T follicular helper cell (primary cell): Measurements from ENCODE around the gene CELF4.

Experiments used
- DNase-seq: peaks from one replicate; pipeline ENCODE4 v3.0.0-alpha.2; 2020; ENCODE audit warnings: low read depth
- total RNA-seq, 2 experiments: gene quantifications; one replicate each; lab custom pipeline; 2026; lab: John Stamatoyannopoulos, UW

CELF4 gene
- total RNA-seq, result 0 reads per million in 2 experiments

DNA sequence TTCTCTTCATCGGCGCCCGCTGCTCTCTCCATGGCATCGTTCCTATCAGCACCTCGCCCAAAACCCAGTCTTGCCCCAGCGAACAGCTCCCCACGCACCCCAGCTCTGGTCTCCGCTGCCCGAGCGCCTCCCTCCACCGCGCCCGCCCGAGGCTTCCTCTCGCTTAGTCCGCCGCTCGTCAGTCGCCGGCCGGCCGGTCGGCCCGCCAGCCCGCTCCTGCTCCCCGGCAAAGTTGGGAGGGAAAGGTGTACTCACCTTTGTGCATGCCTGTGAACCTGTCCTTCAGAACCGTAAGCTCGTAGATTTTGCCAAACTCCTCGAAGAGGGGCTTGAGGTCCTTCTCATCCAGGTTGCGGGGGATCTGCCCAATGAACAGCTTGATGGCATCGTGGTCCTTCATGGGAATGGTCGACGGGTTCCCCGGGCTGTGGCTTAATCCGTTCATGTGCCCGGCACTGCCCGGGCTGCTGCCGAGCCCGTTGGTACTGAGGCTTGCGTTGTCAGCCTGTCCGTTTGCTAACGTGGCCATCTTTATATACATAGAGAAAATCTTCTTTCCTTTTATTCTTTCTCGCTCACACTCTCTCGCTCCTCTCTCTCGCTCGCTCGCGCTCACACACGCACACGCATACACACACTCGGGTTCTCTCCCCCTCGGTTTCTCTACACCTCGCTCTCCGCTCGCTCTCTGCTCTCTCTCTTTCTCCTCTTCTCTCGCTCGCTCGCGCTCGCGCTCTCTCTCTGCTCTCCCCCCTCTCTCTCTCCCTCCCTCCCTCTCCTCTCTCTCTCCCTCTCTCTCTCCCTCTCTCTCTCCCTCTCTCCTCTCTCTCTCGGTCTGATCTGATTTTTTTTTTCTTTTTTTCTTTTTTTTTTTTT is at the start of gene CELF4:
CELF4 (minus strand) TSS at position 698 of the 876 bp plus-strand sequence.
- DNase-seq, result no peak

- DNase-seq, result no peak
Measured at GRCh38 chr18:37613253-37613565, 47.6 kb upstream of the CELF4 start.

DNA sequence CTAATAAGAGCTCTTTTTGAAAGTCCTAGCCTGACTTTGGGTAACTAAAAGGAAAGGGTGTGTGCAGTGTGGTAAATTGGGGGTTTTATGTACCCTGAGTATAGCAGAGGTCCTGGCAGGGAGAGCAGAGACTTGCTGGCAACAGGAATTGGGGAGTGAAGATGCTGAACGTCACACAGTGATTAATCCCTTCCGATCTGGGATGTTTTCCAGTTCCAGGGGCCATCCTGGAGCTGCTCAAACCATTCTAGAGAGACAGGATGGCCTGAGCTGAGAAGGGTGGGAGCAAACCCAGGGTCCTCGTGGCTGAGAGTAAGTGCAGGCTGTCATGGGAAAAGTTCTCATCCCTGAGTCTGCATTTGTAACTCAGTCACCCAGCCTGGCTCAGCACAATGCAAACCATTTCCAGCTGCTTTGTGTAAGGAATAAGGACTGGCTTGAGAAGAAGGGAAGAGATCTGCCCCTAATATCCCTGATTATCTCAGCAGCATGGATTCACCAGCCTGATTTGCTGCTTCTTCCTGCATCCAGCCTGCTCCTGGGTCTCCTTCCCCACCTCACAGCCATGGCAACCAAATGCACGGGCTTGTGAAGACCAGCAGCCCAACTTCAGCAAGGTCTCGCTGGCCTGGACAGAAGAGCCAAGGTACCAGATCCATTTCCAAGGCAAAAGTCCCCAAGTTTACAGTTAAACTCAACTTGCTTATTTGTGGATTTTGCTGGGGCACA is 47.1 kb upstream of the CELF4 start:
- DNase-seq, result no peak

GRCh38 chr18:37611614-37612279 is 46.1 kb upstream of the CELF4 start:
- no peak for DNase-seq

DNA sequence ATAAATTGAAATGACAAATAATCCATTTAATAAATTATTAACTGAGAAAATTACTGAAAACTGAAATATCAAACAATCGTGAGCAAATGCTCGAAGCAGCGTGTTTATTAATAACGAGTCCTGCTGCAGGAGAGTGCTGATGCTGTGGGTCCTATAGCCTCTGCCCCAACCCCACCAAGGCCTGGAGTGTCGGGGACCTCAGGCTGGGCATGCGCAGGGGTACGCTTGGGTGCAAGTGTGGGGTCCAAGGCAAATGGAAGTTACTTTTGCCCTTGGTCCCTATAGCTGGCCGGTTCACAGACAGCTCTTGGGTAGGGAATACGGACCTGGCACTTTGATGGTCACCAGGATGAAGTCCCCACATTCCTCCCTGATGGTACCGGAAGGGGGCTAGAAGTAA is 43.3 kb upstream of the CELF4 start:
- DNase-seq, result no peak

DNA sequence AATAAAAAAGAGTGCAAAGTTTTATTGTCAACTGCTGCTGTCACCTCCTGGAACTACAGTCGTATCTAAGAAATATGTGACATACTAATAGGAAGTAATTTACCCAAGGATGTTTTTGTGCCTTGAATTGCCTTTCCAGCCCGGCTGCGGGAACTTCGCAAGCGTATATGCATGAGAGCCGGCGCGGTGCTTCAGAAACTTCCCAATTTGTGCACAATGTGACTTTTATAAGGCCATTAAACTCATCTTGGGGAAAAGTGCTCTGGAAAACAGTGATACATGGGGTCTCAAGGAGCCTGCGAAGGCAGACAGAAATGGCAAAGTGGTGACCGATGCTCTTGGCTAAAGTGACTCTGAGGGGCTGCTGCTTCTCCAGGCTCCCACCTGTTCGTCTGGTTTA is 41.7 kb upstream of the CELF4 start:
- DNase-seq, result no peak

DNA sequence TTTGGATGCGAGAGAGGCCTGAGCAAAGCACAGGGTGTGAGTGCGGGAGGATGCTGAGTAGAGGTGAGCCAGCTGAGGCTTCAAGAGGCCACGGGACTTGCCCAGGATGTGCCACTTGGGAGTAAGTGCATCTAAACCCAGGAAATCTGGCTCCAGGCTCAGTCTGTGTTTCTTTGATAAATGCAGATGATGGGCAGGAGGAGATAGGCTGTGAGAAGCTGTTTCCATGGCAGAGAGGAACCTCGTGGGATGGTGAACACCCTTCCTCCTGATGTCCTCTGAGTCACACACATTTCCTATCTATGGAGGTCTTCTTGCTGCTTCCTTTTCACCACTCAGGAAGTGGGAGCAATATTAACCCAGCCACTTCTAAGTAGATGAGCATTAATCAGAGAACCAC is 38.4 kb upstream of the CELF4 start:
- no peak for DNase-seq

DNA sequence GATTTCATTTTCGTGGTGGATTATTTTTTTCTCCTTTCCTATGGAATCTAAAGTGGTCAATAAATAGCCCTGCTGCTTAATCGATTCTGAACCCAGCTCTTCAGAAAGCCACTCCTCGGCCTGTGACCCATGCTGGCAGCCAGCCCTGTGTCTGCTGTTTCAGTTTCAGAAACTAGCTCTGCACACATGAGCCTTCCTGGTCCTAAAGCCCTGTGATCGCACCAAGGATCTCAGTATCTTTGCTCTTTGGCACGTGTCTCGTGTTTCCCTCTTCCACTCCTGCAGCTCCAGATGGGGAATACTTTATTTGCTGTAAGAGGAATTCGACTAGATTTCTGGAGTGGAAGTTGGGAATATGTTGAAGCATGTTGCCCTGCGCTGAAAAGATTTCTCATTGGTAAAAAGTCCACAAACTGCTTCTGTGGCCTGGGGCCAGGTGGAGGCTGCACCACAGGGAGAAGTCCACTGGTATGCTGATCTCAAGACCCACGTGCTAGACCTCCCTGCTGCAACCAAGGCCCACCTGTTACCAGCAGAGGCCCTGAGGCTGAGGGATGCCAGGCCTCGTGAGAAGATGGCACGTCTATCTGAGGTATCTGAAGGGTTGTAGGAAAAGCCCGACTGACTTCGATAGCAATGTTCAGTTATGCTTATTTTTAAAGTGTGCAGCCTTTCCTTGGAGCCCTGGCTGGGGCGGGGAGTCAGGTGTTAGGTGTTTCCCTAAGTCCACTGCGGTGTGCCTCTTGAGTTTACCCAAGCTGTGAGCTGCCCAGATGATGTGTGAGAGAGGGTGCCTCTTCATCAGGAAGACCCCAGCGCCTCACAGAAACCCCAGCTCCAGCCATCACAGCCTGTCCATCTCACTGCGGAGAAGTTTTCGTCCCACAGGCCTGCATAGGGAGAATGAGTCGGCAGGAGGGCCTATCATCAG is 33.6 kb upstream of the CELF4 start:
- DNase-seq, result no peak

GRCh38 chr18:37598396-37598795 is 32.8 kb upstream of the CELF4 start:
- no peak for DNase-seq

DNA sequence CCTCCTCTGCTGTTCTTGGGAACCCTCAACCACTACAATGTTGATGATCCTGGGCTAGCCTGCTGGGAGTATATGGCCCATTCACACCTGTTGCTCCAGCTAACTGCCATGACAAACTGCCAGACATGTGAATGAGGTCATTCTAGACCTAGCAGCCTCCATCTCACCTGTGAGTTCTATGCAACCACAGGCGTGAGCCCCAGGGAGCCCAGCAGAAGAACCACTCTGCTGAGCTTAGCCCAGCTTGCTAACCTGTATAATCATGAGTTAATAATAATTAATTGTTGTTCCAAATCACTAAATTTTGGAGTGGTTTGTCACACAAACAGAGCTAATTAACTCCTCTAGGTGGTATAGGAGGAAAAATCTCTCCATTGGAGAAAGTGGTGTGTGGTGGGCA is 24.7 kb upstream of the CELF4 start:
- no peak for DNase-seq

GRCh38 chr18:37588289-37588688 is 22.7 kb upstream of the CELF4 start:
- no peak for DNase-seq

GRCh38 chr18:37586656-37587225 is 21.1 kb upstream of the CELF4 start:
- no peak for DNase-seq

DNA sequence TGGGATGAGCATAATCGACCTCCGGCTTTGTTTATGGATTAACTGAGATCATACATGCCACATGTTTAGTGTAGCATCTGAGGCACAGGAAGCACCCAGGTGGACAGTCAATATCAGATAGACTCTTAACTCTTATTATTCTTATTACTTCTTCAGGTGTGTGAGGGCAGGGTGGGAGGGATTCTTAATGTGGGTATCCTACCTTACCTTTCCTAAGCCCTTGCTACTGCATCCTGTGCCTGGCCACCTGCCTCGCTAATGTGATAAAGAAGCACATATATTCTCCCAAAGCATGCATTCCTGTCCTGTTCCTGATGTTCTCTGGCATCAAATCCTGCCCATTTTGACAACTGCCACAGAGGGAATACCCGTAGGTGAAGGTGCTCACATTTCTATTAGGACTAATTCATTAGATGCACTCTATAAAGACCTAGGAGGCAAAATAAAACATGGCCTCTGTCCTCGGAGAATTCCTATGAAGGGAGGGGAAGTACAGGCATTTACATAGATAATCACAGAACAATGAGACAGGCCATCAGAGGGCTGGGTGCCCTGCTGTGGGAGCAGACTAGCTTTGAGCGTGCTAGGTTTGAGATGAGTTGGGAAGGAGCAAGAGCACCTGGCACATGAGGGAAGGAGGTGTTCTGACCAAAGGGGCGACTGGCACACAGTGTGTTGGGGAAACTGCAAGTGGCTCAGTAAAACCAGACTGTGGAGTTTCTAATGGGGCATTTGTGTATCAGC is 19.5 kb upstream of the CELF4 start:
- no peak for DNase-seq

- no peak for DNase-seq
Measured at GRCh38 chr18:37584217-37584616, 18.6 kb upstream of the CELF4 start.

GRCh38 chr18:37582261-37582660 is 16.7 kb upstream of the CELF4 start:
- DNase-seq, result no peak

DNA sequence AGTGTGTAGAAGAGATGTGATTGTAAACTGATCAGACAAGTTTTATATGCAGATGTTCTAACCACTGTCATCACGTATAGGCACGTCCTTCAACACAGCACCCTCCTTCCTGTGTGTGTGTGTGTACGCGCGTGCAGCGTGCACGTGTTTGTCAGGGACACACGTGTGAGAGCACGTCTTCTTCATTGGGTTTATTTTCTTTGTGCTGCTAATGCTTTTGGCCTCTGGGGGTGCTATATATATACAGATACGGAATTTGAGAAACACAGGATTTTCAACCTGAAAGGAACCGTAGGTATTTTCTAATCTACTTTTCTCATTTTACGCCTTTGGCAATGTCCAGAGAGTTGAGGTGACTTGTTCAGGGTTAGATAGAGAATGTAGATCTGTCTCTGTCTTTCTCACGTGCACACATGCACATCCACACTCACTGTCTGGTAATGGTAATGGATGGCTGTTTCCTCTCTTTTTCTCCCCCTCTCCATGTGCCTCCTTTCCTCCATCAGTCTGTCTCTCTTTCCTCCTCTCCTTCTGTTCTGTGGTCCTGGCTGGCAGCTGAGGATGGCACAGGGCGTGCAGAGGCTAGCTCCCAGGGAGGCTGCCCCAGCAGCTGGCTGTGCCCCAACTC is 13.4 kb upstream of the CELF4 start:
- DNase-seq, result no peak

DNA sequence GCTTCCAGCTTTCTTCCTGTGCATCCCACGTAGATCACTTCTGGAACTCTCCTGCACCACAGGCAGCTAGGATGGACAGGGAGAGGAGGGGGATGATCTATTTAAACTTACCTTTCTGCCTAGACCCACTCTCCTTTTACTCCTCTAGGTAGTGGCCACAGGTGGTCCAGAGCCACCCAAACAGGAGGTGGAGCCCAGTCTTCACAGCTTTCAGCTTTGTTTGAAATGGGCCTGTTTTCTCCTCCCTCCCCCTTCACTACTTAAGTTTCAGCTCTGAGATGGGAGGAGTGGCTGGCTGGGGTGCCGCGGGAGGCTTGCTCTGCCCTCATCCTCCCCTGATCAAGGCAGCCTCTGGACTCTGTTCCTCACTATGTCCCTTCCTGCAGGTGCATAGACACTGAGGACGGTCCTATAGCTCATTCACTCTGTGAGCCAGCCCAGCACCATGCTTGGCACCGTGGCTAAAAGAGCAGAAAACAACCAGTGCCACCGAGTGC is 12.6 kb upstream of the CELF4 start:
- no peak for DNase-seq

DNA sequence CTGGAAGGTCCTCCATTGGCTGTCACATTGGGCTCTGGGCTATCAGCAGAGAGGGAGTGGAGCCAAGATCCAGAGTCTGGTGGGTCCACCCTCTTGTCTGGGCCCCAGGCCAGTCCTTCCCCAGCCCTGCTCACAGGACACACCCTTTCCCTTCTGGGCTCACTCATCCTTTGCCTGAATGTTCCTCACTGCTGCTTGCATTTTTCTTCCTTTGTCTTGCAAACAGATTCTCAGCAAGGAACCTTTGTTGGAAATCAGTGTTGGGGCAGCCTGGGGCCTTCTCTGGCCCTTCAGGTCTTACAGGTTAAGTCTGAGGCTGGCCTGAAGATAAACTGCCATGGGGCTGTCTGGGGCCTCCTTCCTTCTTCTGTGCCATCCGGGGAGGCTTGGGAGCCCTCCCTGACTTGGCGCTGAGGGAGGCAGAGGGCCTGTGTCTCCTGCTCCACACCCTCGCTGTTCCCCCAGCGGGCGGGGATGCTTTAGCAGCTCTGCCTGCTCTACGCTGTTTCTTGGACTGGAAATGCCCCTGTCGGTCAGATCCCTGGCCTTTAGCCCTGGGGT is 11.5 kb upstream of the CELF4 start:
- DNase-seq, result no peak

GRCh38 chr18:37575646-37576045 is 10.0 kb upstream of the CELF4 start:
- no peak for DNase-seq

DNA sequence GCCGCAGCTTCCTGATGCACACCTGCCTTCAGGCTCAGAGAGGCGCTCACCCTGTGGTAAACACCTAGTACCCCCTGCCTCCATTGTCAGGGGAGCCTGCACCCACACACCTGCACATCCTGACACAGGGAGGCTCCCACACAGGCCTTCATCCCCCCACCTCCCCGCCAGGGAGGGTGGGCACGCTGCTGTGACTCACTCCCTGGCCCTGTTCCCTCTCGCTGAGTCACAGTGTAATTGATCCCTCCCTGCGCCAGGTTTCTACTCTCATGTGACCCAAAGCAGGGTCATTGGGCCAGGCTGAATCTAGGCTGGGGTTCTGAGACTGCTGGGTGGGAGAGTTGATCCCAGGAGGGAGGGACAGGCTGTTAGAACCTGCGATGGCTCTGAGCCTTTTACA is 8.5 kb upstream of the CELF4 start:
- no peak for DNase-seq
